ENCODE results near the gene LBX1. TPM values are rescaled to one million over a fixed set of nuclear protein-coding genes. Genes with fewer than 3 reads are reported as not detected.

The LBX1 gene
- total RNA-seq, 1 experiment from 2014 or later, result not detected

DNA sequence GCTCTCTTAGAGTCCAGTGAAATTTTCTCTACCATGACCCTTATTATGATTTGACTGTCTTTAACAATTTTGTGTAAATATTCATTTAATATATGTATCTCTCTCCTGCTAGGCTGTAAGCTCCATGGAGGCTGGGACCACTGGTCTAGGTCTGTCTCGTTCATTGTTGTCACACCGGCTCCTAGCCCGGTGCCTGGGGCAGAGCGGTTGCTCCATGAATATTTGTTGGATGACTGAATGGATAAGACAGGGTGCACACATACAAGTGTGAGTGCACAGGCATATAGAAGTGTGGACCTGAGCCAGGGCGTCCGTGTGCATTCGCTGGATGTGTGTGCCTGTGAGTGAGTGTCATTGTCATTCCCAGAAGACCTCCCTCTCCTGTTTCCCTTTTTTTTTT is 20.9 kb upstream of the LBX1 start:
- in situ Hi-C loops (cut with HindIII; ENCODE audit: low pct_unique_long_range_greater_than_20kb, low sequenced_read_pairs), result no loop called here
- no peak for DNase-seq (ENCODE audit: low read depth, low spot score)

- no peak for DNase-seq (ENCODE audit: low read depth, low spot score)
- in situ Hi-C loops (cut with HindIII; ENCODE audit: low pct_unique_long_range_greater_than_20kb, low sequenced_read_pairs), result no loop called here
Measured at GRCh38 chr10:101249171-101249581, 19.9 kb upstream of the LBX1 start.

DNA sequence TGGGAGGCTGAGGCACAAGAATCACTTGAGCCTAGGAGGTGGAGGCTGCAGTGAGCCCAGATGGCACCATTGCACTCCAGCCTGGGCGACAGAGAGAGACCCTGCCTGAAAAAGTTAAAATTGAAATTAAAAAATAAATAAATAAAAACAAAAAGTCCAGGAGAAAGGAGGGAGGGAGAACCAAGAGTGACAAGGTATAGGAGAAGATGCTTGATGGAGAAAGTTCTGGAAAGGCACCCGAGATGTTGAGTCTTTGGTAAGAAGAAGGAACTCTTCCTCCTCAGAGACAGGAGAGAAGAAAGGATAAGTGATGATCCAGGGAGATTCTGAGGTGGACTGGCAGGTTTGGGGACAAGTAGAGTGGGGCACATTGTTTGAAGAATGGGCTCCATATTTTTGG is 17.4 kb upstream of the LBX1 start:
- in situ Hi-C loops (cut with HindIII; ENCODE audit: low pct_unique_long_range_greater_than_20kb, low sequenced_read_pairs), result no loop called here

GRCh38 chr10:101244321-101245050 is 15.2 kb upstream of the LBX1 start:
- no peak for DNase-seq (ENCODE audit: low read depth, low spot score)
- in situ Hi-C loops (cut with HindIII; ENCODE audit: low pct_unique_long_range_greater_than_20kb, low sequenced_read_pairs), result no loop called here

More for the DNA sequence above, 17.4 kb upstream of the LBX1 start:
- DNase-seq (ENCODE audit: low read depth, low spot score), result no peak

GRCh38 chr10:101241840-101242707 is 12.8 kb upstream of the LBX1 start:
- no peak for DNase-seq (ENCODE audit: low read depth, low spot score)
- in situ Hi-C loops (cut with HindIII; ENCODE audit: low pct_unique_long_range_greater_than_20kb, low sequenced_read_pairs), result no loop called here

DNA sequence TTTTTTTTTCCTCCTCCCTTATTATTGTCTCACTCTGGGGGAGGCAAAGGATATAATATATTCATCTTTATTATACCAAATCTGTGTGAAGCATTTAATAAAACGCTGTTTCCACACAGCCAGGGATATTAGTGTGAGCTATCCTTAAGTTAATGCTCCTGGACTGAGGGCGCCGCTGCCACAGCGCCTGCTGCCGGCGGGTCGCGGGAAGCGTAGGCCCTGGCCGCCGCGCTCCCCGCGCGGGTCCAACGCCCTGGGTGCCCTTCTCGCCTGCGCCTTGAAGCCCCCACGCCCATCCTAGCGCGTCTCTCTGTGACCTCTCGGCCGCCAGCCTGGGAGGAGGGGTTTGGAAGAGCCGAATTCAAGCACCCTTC is 9.5 kb upstream of the LBX1 start:
- in situ Hi-C loops (cut with HindIII; ENCODE audit: low pct_unique_long_range_greater_than_20kb, low sequenced_read_pairs), result no loop called here
- no peak for DNase-seq (ENCODE audit: low read depth, low spot score)

DNA sequence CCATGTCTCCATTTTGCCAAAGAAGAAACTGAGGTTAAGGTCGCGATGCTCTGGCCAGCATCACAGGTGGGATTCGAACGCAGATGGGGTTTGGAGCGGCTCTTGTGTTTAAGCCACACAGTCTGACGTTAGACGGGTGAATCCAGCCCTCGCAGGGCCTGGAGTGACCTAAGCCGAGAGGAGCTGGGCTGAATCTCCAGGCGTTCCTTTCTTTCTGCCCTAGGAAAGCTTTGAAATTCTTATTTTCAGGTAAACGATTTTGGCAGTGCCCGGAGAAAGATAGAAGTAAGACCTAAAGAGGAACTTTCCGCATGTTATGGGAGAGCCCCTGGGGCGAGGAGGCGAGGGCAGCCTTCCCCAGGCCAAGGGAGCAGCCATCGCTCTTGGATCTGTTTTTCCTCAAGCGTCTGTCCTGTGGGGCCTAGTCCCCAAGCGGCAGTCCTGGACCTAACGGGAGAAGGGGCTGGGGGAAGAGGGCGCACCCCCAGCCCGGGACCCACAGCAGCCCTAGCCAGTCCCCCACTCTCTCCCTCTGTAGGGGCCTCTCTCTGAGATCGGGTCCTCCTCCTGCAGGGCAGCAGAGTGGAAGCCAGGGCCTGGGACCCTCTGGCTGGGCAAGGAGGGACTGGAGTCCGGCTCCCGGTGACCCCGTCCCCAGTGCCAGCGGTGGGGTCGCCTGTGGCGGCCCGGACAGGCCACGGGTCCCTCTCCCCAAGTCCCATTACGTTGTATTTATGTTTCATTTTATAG is 8.9 kb upstream of the LBX1 start:
- DNase-seq (ENCODE audit: low read depth, low spot score), result no peak
- in situ Hi-C loops (cut with HindIII; ENCODE audit: low pct_unique_long_range_greater_than_20kb, low sequenced_read_pairs), result no loop called here

DNA sequence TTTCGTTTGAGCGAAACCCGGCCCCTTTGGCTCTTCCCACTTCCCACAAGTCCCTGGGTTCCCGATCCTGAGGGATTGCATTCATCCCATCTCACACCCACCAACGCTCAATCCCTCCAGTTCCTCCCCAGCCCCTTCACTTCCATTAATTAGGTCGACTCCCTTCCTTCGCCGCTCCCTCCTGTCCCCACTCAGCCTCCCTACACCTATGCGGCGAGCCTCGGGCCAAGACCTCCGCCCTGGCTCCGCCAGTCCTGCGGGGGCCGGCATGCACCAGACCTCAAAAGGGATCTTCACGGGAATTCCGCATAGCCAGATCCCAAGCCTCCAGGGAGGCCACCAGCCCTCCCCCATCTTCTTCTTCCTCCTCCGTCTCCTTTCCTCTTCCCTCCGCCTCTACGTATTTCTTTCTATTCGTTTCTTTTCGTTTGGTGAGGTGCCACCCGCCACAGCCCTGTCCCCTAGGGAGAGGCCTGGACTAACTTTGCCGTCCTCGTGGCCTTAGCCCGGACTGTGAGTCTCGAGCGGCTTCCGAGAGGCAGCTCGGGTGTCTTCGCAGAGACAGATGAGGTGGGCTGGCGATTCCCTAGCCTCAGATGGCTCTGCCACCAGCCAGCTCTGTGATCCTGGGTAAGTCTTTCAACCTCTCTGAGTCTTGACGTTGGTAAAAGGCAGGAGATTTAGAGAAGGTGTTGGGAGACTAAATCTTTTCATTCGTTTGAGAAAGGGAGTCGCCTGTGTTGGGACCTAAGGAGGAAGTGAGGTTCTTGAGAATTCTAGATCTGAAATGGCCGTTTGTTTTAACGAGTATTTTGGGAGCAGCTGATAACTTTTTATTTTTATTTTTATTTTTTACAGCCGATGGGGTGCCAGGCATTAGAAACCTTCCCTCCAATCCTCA is 8.1 kb upstream of the LBX1 start:
- DNase-seq (ENCODE audit: low read depth, low spot score), result no peak
- in situ Hi-C loops (cut with HindIII; ENCODE audit: low pct_unique_long_range_greater_than_20kb, low sequenced_read_pairs), result no loop called here

GRCh38 chr10:101236376-101237080 is 7.3 kb upstream of the LBX1 start:
- no peak for DNase-seq (ENCODE audit: low read depth, low spot score)
- in situ Hi-C loops (cut with HindIII; ENCODE audit: low pct_unique_long_range_greater_than_20kb, low sequenced_read_pairs), result no loop called here

DNA sequence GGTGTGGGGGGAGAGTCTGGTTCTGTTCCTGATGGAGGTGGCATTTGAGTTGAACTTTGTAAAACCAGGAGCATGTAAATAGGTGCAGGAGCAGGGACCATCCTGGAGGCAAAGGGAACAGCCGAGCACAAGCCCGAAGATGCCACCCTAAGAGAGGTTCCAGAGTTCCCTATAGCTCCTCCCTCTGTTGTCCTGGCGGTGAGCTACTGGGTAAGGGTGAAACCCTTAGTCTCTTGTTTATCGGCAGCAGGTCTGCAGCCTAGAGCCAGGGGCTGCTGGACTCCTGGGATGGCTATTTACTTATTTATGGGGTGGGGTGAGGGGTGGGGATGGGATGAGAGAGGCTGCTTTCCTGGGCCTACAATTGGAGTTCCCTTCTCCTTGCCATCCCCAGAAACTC is 6.5 kb upstream of the LBX1 start:
- no peak for DNase-seq (ENCODE audit: low read depth, low spot score)
- in situ Hi-C loops (cut with HindIII; ENCODE audit: low pct_unique_long_range_greater_than_20kb, low sequenced_read_pairs), result no loop called here

- DNase-seq (ENCODE audit: low read depth, low spot score), result no peak
- in situ Hi-C loops (cut with HindIII; ENCODE audit: low pct_unique_long_range_greater_than_20kb, low sequenced_read_pairs), result no loop called here
Measured at GRCh38 chr10:101234333-101234732, 5.1 kb upstream of the LBX1 start.

GRCh38 chr10:101233863-101234262 is 4.6 kb upstream of the LBX1 start:
- DNase-seq (ENCODE audit: low read depth, low spot score), result no peak
- in situ Hi-C loops (cut with HindIII; ENCODE audit: low pct_unique_long_range_greater_than_20kb, low sequenced_read_pairs), result no loop called here

GRCh38 chr10:101233443-101233842 is 4.2 kb upstream of the LBX1 start:
- in situ Hi-C loops (cut with HindIII; ENCODE audit: low pct_unique_long_range_greater_than_20kb, low sequenced_read_pairs), result no loop called here
- no peak for DNase-seq (ENCODE audit: low read depth, low spot score)

DNA sequence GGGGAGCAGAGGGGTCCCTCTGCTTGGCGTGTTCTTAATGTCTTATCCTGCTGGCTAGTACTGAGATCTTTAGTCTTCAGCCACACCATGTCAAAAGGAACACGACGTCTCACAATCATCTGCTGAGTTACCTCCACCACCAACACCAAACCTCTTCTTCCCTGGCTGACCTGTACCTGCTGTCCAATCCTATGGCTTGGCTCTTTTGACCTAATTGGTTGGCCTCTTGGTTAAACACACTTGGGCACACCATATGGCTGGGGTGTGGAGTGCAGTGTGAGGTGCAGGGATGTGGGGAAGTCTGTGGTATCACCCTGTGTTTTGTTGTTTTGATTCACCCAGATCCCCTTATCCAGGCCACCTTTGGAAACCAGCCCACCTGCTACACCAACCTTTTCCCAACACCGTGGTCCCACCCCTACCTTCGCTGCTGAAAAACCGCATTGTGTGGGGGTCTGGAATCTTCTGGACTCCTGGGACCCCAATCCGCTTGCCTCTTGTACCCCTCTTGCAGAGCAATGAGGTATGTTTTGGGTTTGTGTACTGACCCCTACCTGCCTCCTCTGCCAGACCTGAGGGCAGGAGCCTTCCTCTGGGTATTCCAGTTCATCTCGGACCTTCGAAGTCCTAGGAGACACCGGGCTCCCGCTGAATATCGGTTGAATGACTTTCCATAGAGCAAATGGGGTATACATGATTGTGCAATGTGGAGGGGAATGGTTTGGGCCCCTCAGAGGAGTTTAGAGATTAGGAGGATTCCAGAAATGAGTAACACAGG is 2.8 kb upstream of the LBX1 start:
- in situ Hi-C loops (cut with HindIII; ENCODE audit: low pct_unique_long_range_greater_than_20kb, low sequenced_read_pairs), result no loop called here

GRCh38 chr10:101231092-101231491 is 1.8 kb upstream of the LBX1 start:
- in situ Hi-C loops (cut with HindIII; ENCODE audit: low pct_unique_long_range_greater_than_20kb, low sequenced_read_pairs), result no loop called here

More for the DNA sequence above, 2.8 kb upstream of the LBX1 start:
- DNase-seq (ENCODE audit: low read depth, low spot score), result no peak

GRCh38 chr10:101230183-101230917 is 1.1 kb upstream of the LBX1 start:
- in situ Hi-C loops (cut with HindIII; ENCODE audit: low pct_unique_long_range_greater_than_20kb, low sequenced_read_pairs), result no loop called here
- DNase-seq (ENCODE audit: low read depth, low spot score), result no peak

More at GRCh38 chr10:101231092-101231491, 1.8 kb upstream of the LBX1 start:
- DNase-seq (ENCODE audit: low read depth, low spot score), result no peak

Data from SK-MEL-5 (cell line).